ENCODE measurements around the gene GCLM. TPM values are rescaled to one million over a fixed set of nuclear protein-coding genes. Genes with fewer than 3 reads are reported as not detected.

Gene GCLM, protein sequence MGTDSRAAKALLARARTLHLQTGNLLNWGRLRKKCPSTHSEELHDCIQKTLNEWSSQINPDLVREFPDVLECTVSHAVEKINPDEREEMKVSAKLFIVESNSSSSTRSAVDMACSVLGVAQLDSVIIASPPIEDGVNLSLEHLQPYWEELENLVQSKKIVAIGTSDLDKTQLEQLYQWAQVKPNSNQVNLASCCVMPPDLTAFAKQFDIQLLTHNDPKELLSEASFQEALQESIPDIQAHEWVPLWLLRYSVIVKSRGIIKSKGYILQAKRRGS
- total RNA-seq (45.6 and 55.9 TPM in 2 replicates), polyA plus RNA-seq (8.4 and 12.3 TPM in 2 replicates), polyA minus RNA-seq (30.2 and 31.0 TPM in 2 replicates), Bru-seq, nascent RNA (percentile 97 among the genes with signal in this experiment), BruChase-seq, experiment 1, labeled RNA remaining after a 6-hour chase (percentile 95 among the genes with signal in this experiment), BruChase-seq, experiment 2, labeled RNA remaining after a 2-hour chase (percentile 95 among the genes with signal in this experiment)
- 28.8 and 29.7 TPM in 2 replicates for polyA plus RNA-seq (2011; cell fraction: cytosol; rRNA removed)
- 20.4 and 21.0 TPM in 2 replicates for polyA plus RNA-seq (2011; cell fraction: nucleus; rRNA removed)
- 27.2 and 47.9 TPM in 2 replicates for polyA plus RNA-seq (2012)
- polyA minus RNA-seq (2011; cell fraction: cytosol; rRNA and poly(A)+ RNA removed) = 13.0 TPM
- 55.3 and 77.6 TPM in 2 replicates for polyA minus RNA-seq (2011; cell fraction: nucleus; rRNA and poly(A)+ RNA removed)
- long read RNA-seq, full-length matches to known transcripts = 161 of 183 reads
- long read RNA-seq, partial matches to known transcripts = 1 of 183 reads
- long read RNA-seq, other reads (novel, unspliced or antisense) = 21 of 183 reads

DNA sequence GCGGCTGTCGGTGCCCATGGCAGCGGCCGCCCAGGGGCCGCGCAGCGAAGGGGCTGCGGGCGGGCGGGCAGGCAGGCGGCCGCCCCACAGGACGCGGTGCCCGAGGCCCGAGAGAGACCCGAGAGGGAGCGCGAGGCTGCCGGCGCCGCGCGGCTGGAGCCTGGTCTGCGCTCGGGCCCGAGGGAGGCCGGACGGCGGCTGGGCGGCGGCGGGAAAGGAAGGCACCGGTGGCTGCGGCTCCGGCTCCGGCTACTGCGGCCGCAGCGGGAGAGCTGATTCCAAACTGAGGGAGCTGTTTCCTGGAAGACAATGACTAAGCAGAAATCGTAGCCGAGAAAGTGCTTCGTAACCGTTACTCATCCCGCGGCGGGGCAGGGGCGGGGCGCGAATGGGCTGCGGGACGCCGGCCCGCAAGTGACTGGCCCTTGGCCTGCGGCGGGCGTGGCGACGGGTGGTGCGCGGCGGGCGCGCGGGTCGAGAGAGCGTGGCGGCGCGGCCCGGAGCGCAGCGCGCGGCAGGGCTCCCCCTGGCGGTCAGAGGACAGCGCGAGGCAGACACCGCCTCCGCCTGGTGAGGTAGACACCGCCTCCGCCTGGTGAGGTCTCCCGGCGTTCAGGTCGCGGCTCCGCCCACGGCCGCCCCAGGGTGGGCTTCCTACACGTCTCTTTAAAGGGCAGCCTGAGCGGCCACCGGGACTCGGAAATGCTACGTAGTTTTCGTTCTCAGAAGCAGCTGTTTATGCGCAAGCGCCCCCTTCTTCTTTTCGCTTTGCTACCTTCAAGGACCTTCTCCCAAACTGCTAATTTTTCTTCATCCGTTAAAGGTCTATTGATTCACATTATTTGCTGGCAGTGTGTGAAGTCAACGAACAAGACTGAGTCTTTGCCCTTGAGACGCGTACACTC, at the start of gene GCLM:
Gene GCLM (minus strand): TSS at position 285 of the 905 bp plus-strand sequence. CDS start 267 bp downstream, at position 18.
- BruUV-seq (replicated peaks) = no TSS peak
- POLR2A ChIA-PET = interaction anchor here (1.1 kb wide), 1 partner anchor 129 kb away, joined by 4 read pairs; no protein-coding TSS in a partner anchor
- Histone ChIP-seq H3K79me2 (ENCODE audit: control insufficient read depth, insufficient read depth, low read length) (peaks cover 45% of the 10 kb centered on the region), H3K9ac (replicated peaks; ENCODE audit: extremely low read depth, insufficient read depth, low read length) (peak within 1 kb of the TSS; percentile 76), H4K20me1 (replicated peaks; ENCODE audit: control insufficient read depth, extremely low read depth, insufficient read depth, low read length) (peaks cover 5% of the 10 kb centered on the region), H3K4me1 (ENCODE audit: control insufficient read depth, extremely low read depth, insufficient read depth, low read length) (peaks cover 39% of the 10 kb centered on the region), H2AFZ (ENCODE audit: low read depth, low read length) (peak within 1 kb of the TSS; percentile 76), H3K36me3 (ENCODE audit: control insufficient read depth in 2 of 2, extremely low read depth in 1 of 2, insufficient read depth in 2 of 2, low read length in 2 of 2) (no peaks in the 10 kb centered on the region), H3K9me1 (replicated peaks; ENCODE audit: control insufficient read depth, extremely low read depth, insufficient read depth, low read length) (no peaks in the 10 kb centered on the region), H3K9me3 (replicated peaks; ENCODE audit: control insufficient read depth, insufficient read depth, low read length) (no peaks in the 10 kb centered on the region), H3K4me3 (replicated peaks in 1 of 3; ENCODE audit: insufficient read depth in 1 of 3, low read depth in 1 of 3, low read length in 3 of 3) (peak within 1 kb of the TSS; percentile 70 to 90 (median 82)), H3K4me2 (ENCODE audit: insufficient read depth, low read length) (peak within 1 kb of the TSS; percentile 96), H3K27me3 (ENCODE audit: control insufficient read depth in 2 of 2, insufficient read depth in 2 of 2, low read length in 2 of 2) (no peaks in the 10 kb centered on the region), H3K27ac (ENCODE audit: insufficient read depth, low read depth, low read length) (peak within 1 kb of the TSS; percentile 69)
- CTCF ChIA-PET = interaction anchor here (0.6 to 2.2 kb wide), 27 partner anchors 9 to 605 kb away, joined by 3 to 24 read pairs (median 3); partner anchors contain the start of gene DNTTIP2
- intact Hi-C loops (cut with micrococcal nuclease) (loop anchor here (1.0 to 10.0 kb wide), 5 partner anchors 29 to 564 kb away; partner anchors contain the start of genes ABCD3, ARHGAP29 and DR1), dilution Hi-C loops (cut with MboI; ENCODE audit: extremely low pct_ligation_motif_present, low sequenced_read_pairs) (no loop called here)
- TF ChIP-seq POLR2A (IDR thresholded peaks at IDR 0.05; ENCODE audit: low read depth, low read length) = peak; percentile 63
- TF ChIP-seq, protein P1, sequence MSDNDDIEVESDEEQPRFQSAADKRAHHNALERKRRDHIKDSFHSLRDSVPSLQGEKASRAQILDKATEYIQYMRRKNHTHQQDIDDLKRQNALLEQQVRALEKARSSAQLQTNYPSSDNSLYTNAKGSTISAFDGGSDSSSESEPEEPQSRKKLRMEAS (IDR thresholded peaks at IDR 0.05; ENCODE audit: insufficient read depth, insufficient read length) = peak; percentile 47
- TF ChIP-seq, protein P2, sequence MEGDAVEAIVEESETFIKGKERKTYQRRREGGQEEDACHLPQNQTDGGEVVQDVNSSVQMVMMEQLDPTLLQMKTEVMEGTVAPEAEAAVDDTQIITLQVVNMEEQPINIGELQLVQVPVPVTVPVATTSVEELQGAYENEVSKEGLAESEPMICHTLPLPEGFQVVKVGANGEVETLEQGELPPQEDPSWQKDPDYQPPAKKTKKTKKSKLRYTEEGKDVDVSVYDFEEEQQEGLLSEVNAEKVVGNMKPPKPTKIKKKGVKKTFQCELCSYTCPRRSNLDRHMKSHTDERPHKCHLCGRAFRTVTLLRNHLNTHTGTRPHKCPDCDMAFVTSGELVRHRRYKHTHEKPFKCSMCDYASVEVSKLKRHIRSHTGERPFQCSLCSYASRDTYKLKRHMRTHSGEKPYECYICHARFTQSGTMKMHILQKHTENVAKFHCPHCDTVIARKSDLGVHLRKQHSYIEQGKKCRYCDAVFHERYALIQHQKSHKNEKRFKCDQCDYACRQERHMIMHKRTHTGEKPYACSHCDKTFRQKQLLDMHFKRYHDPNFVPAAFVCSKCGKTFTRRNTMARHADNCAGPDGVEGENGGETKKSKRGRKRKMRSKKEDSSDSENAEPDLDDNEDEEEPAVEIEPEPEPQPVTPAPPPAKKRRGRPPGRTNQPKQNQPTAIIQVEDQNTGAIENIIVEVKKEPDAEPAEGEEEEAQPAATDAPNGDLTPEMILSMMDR (IDR thresholded peaks at IDR 0.05; ENCODE audit: extremely low read depth in 1 of 2, insufficient read depth in 1 of 2, low read depth in 1 of 2, low read length in 2 of 2) = peak; percentile 86 to 99
- peak; percentile 91 for TF ChIP-seq POLR2AphosphoS5 (IDR thresholded peaks at IDR 0.05; ENCODE audit: insufficient read depth, low read depth, low read length)
- TF ChIP-seq MYC (IDR thresholded peaks at IDR 0.05; ENCODE audit: low read depth, low read length) = no peak
- TF ChIP-seq GATA2 (IDR thresholded peaks at IDR 0.05; ENCODE audit: insufficient read depth, insufficient read length, low read depth, low read length) = no peak
- no peak for TF ChIP-seq EZH2 (IDR thresholded peaks at IDR 0.05; ENCODE audit: borderline replicate concordance, low read depth, low read length, severe bottlenecking)
- no peak for TF ChIP-seq JUN (IDR thresholded peaks at IDR 0.05; ENCODE audit: borderline replicate concordance, insufficient read depth, insufficient read length, low read depth)
- TF ChIP-seq FOS (IDR thresholded peaks at IDR 0.05; ENCODE audit: borderline replicate concordance, insufficient read depth, low read length) = peak; percentile 63
- DNase-seq (ENCODE audit: low read depth, low spot score) (peak; percentile 97), FAIRE-seq (peak; percentile 64)
